Suprapubic skin (tissue), 4 donors: ENCODE data around the gene TPSD1.
"Not testable (repeated sequence)": the region's sequence is repeated elsewhere in the genome, so short reads cannot be mapped to it uniquely, and the experiment has no call there.

Experiments
- EP300 ChIP-seq: sonication (generic); formaldehyde crosslinking; IDR thresholded peaks from one replicate; pipeline ENCODE4 v1.6.1; 2017; ENCODE audit warnings: antibody characterized with exemption
- POLR2A ChIP-seq, 2 donors: fragments of 450-650 bp; IDR thresholded peaks; one replicate each; pipeline ENCODE4 v1.6.1; 2017; ENCODE audit warnings: antibody characterized with exemption in 2 of 2, mild to moderate bottlenecking in 2 of 2, moderate library complexity in 2 of 2
- POLR2AphosphoS5 ChIP-seq, 3 donors: sonication (generic); formaldehyde crosslinking; IDR thresholded peaks; one replicate each; pipeline ENCODE4 v1.6.1; 2017; ENCODE audit warnings: antibody characterized with exemption in 3 of 3
- TF ChIP-seq, protein P1 (sequence below), 2 donors: fragments of 200-600 bp in 1 of 2; fragments of 450-650 bp in 1 of 2; sonication (generic) in 1 of 2; IDR thresholded peaks; one replicate each; pipeline ENCODE4 v1.5.1; 2016 to 2019; ENCODE audit warnings: antibody characterized with exemption in 2 of 2, mild to moderate bottlenecking in 1 of 2, moderate library complexity in 1 of 2

DNA sequence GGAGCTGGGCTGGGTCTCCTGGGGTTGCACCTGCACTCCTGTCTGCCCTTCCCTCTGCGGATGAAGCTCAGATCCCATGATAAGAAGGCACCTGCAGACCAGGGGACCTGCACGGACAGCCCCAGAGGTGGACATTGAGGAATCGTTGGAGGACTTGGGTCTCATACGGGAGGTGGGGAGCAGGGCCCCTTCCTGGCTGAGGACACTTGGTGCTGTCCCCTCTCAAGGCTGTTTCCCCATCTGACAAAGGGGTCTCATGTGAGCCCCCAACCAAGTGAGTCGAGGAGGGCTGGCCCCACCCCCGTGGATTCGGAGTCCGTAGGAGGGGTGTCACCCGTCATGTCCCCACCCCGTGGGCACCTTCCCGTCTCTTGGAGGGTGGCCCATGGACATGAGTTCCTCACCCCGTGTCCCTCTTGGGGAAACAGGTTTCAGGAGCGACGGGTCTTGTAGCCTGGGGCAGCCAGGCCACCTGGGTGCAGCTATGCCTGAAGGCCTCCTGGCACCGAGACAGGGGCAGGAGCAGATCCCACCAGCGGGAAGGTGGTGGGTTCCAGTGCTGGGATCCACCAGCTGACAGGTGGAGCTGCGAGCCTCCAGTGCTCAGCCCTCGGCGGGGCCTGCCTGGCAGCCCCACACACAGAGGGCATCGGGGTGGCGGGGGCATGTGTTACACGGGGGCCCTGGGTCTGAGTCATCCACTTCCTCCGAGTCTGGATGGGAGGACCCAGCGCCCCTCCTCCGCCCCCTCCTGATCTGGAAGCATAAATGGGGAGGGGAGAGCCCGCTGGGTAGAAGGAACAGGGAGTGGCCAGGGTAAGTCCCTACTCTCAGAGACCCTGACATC lies at the start of gene TPSD1:
- TF ChIP-seq EP300; POLR2AphosphoS5 (IDR thresholded peaks at IDR 0.05); POLR2A (IDR thresholded peaks at IDR 0.05): not testable (repeated sequence)
- TF ChIP-seq, protein P1, sequence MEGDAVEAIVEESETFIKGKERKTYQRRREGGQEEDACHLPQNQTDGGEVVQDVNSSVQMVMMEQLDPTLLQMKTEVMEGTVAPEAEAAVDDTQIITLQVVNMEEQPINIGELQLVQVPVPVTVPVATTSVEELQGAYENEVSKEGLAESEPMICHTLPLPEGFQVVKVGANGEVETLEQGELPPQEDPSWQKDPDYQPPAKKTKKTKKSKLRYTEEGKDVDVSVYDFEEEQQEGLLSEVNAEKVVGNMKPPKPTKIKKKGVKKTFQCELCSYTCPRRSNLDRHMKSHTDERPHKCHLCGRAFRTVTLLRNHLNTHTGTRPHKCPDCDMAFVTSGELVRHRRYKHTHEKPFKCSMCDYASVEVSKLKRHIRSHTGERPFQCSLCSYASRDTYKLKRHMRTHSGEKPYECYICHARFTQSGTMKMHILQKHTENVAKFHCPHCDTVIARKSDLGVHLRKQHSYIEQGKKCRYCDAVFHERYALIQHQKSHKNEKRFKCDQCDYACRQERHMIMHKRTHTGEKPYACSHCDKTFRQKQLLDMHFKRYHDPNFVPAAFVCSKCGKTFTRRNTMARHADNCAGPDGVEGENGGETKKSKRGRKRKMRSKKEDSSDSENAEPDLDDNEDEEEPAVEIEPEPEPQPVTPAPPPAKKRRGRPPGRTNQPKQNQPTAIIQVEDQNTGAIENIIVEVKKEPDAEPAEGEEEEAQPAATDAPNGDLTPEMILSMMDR (IDR thresholded peaks at IDR 0.05): not testable (repeated sequence)
